Stimulated activated naive CD8-positive, alpha-beta T cell treated with anti-CD3 and anti-CD28 coated beads, Interleukin-15, Interleukin-2, amounts not matched to agents 100 ng/mL and 50 ng/mL, for 24 hours (primary cell): Measurements from ENCODE around the gene MRPL23.

Experiments used
- H3K27ac Mint-ChIP-seq: one replicate; pipeline ENCODE4 v1.8.0; 2021; ENCODE audit warnings: mild to moderate bottlenecking, mixed read lengths
- H3K27me3 Mint-ChIP-seq: one replicate; pipeline ENCODE4 v1.8.0; 2021; ENCODE audit warnings: mixed read lengths
- H3K36me3 Mint-ChIP-seq: one replicate; pipeline ENCODE4 v1.8.0; 2021; ENCODE audit warnings: low read depth, mixed read lengths
- H3K4me1 Mint-ChIP-seq: one replicate; pipeline ENCODE4 v1.8.0; 2021; ENCODE audit warnings: low read depth, mixed read lengths
- H3K4me3 Mint-ChIP-seq: one replicate; pipeline ENCODE4 v1.8.0; 2021; ENCODE audit warnings: mild to moderate bottlenecking, mixed read lengths
- H3K9me3 Mint-ChIP-seq: one replicate; pipeline ENCODE4 v1.8.0; 2021; ENCODE audit warnings: mixed read lengths

Gene MRPL23

DNA sequence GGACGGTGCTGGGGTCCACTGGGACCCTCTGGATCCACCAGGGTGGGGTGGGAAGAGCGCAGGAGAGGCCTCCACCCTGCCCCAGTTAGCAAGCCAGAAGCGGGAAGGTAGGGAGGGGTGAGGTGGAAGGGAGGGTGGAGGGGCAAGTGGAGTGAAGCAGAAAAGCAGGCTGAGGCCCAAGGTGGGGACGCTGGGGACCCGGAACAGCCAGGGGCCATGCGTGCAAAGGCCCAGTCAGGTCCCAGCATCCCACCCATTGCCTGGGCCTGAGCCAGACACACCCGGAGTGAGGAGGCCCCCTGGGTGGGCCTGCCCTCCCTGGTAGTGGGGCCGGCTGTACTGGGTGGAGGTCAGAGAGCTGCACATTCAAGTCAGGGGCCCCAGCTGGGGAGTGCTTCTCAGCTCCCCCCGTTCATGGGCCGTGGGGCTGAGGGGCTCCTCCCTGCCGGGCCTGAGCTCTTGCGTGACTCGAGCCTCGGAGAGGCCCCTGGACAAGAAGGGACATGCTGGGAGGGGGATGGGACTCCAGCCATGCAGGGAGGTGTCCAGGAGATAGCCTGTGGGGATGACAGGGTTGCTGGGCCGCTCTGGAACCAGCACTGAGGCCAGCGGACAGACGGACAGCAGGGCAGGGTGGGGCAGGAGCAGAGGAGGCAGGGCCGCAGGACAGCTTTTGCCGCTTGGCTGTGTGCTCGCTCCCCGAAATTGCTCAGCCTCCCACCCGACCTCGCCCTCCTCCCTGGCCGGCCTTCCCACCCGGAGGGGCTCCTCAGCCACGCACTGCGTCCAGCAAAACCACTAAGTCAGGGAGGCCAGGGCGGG lies 19.9 kb upstream of the MRPL23 start:
- no peaks in the 10 kb centered on the region for H3K27me3 Mint-ChIP-seq
- no peak overlapping the region for H3K27ac Mint-ChIP-seq
- H3K36me3 Mint-ChIP-seq = no peaks in the 10 kb centered on the region
- H3K9me3 Mint-ChIP-seq = no peaks in the 10 kb centered on the region
- H3K4me3 Mint-ChIP-seq = no peak overlapping the region
- H3K4me1 Mint-ChIP-seq = peaks cover 4% of the 10 kb centered on the region

DNA sequence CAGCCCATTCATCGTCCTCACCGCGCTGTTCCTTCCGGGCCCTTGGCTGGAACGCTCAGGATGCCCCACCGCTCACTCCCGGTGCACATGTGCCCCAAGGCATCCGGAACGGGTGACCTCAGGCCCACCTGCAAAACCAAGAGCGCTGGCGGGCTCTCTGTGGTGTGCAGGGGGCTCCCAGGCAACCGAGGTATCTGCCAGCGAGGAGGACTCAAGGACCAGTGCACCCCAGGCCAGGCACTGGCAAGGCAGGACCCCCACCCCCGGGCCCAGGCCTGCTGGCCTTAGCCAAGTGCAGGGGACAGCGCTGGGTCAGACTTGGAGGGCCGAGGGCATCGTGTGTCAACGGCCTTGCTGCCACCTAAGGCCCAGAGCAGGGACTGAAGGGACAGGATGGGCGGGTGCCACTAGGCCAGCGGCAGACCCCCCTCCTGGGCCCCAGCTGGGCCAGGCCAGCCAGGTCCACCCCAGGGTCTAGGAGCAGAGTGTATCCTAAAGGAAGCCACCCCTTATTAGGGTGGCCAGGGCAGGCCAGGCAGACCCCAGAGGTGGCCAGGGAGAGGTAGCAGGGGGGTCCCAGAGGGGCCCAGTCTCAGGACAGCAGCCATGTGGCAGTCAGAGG lies 19.2 kb upstream of the MRPL23 start:
- H3K4me1 Mint-ChIP-seq = peaks cover 4% of the 10 kb centered on the region
- H3K27ac Mint-ChIP-seq = no peak overlapping the region
- no peaks in the 10 kb centered on the region for H3K9me3 Mint-ChIP-seq
- no peak overlapping the region for H3K4me3 Mint-ChIP-seq
- no peaks in the 10 kb centered on the region for H3K36me3 Mint-ChIP-seq
- no peaks in the 10 kb centered on the region for H3K27me3 Mint-ChIP-seq

DNA sequence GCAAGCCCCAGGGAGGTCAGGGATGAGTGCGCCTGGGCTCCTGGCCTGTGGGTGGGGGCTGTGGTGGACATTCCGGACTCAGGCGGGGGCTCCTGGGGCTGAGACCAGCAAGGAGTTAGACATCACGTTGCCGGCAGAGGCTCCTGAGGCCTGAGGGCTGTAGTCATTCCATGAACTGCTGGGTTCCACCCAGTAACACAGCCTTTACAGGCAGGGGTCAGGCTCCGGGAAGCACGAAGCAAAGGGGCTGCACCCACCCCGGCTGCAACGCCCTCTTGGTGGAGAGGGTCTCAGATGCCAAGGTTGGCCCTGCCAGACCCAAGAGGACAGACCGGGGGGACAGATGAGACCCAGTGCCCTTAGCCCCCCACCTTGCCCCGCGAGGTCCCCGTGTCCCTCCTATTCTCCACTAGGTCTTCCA lies 18.7 kb upstream of the MRPL23 start:
- Mint-ChIP-seq H3K27me3 (no peaks in the 10 kb centered on the region), H3K4me1 (peaks cover 4% of the 10 kb centered on the region), H3K4me3 (no peak overlapping the region), H3K27ac (no peak overlapping the region), H3K9me3 (no peaks in the 10 kb centered on the region), H3K36me3 (no peaks in the 10 kb centered on the region)

DNA sequence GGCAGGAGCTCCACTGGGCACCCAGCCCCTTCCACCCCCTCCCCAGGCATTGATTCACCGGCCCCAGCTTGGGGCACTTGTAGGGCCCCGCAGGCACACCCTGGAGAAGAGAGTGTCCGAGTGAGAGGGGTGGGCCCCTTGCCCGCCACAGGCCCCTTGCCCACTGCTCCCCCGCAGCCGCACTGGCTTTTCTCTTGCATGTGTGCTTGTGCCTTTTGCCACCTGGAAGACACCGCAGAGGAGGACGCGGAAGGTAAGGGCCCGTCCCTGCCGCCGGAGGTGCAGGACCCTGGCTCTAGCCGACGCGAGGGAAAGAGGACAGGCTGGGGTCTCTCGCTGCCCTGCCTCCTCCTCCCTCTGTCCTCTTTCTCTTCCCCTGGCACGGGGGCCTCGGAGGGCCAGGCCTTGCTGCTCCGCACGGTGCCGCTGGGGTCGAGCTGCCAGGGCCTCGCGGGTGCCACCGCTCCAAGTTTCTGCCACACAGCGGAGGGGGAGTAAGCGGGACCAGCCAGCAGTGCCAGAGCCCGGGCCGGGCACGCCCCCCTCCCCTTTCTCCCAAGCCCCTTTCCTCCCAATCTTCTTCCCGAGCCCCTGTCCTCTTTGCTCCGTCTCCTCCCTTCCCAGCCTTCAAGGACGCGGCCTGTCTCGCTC lies 18.1 kb upstream of the MRPL23 start:
- H3K4me3 Mint-ChIP-seq = no peak overlapping the region
- no peaks in the 10 kb centered on the region for H3K36me3 Mint-ChIP-seq
- H3K27me3 Mint-ChIP-seq = no peaks in the 10 kb centered on the region
- no peaks in the 10 kb centered on the region for H3K9me3 Mint-ChIP-seq
- peaks cover 4% of the 10 kb centered on the region for H3K4me1 Mint-ChIP-seq
- H3K27ac Mint-ChIP-seq = no peak overlapping the region

DNA sequence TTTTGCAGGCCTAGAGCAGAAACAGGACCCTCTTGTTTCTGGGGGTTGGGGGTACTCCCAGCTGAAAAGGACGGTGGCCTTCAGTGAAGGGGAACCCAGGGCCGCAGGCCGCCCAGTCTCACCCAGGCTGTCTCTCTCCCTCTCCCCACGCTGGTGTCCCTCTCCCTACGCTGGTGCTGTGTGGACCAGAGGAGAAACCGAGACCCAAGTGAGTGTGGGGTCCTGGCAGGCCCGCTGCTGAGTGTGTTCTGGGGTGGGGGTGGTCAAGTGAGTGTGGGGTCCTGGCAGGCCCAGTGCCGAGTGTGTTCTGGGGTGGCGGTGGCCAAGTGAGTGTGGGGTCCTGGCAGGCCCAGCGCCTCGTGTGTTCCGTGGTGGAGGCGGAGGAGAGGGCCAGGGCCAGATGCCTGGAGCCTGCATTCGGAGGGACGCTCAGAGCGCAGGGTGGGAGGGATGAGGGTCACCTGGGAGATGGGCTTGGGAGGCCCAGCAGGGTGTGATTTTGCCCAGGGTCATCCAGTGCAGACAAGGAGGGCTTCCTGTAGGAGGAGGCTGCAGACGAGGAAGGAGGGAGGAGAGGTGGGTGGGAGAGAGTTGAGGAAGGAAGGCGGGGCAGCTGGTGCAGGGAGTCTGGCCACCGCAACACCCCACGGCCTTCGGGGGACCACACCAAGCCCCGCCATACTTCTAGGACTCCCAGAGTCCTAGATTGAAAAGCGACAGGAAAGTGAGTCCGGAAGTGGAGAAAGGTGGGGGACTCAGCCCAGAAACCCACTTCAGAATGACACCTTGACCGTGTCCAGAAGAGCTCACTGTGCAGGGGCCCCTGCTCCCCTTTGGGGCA lies 17.3 kb upstream of the MRPL23 start:
- no peaks in the 10 kb centered on the region for H3K36me3 Mint-ChIP-seq
- H3K9me3 Mint-ChIP-seq = no peaks in the 10 kb centered on the region
- H3K27me3 Mint-ChIP-seq = no peaks in the 10 kb centered on the region
- H3K4me1 Mint-ChIP-seq = peaks cover 4% of the 10 kb centered on the region
- no peak overlapping the region for H3K4me3 Mint-ChIP-seq
- no peak overlapping the region for H3K27ac Mint-ChIP-seq

DNA sequence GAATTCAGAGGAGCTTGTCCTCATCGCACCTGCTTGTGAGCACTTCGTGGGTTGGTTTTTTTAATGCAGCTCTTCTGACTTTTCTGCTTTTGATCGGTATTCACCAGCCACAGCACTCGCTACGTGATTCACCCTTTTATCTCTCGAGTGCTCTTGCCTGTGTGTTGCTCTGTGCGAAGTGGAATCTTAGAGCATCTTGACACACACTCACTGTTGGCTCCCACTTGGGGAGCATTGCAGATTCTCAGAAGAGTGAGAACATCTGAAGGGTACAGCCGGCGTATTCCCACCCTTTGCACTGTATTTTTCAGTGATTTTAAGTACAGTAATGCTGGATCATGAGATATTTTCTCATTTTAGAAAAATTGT lies 16.7 kb upstream of the MRPL23 start:
- H3K27me3 Mint-ChIP-seq = no peaks in the 10 kb centered on the region
- H3K4me1 Mint-ChIP-seq = peaks cover 4% of the 10 kb centered on the region
- H3K36me3 Mint-ChIP-seq = no peaks in the 10 kb centered on the region
- H3K4me3 Mint-ChIP-seq = no peak overlapping the region
- no peaks in the 10 kb centered on the region for H3K9me3 Mint-ChIP-seq
- H3K27ac Mint-ChIP-seq = no peak overlapping the region

DNA sequence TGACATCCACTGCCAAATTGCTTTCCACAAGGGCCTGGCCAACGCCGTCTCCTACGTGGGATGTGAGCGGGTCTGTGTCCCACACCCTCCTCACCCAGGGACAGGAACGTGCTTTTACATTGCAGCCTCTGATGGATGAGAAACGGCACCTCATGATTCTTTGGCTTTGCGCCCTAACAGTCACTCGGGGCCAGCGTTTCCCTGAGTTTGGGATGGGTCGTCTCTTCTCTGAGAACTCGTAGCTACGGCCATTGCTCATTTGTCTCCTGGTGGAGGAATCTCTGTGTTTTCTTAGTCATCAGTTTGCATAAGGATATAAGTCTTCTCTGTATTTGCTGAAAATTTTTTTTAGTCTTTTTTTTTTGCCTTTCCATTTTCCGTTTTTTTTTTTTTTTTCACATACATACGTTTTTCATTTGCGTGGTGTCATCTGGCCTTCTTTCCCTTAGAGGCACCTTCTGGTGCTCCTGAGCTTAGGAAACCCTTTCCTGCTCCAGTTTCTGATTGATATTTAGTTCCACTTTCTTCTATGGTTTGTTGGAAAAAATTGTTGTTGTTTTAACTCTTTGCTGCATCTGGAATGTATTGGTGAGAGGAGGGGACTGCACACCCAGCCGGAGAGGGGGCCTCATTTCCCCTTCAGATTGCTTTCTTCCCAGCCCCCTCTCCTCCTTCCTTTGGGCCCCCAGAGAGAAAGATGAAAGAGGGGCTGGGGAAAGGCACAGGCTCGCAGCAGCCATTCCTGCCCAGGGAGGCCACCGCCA lies 15.6 kb upstream of the MRPL23 start:
- Mint-ChIP-seq H3K4me3 (no peak overlapping the region), H3K27me3 (no peaks in the 10 kb centered on the region), H3K4me1 (peaks cover 4% of the 10 kb centered on the region), H3K9me3 (no peaks in the 10 kb centered on the region), H3K36me3 (no peaks in the 10 kb centered on the region), H3K27ac (no peak overlapping the region)

DNA sequence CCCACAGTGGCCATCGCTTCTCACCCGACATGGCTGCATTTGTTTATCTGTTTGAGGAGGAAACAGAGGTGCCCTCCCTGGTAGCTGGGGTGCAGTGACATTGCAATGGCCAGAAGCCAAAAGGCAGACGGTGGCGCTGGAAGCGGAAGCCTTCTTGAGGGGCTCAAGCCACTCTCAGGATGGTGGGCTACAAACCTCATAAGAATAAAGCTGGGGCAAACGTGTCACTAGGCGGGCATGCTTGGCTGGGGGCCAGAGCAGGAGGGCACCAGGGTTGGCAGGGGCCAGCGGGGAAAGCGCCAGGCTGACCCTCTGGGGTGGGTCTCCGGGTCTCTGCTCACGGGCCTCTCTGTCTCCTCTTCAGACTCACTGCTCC lies 15.0 kb upstream of the MRPL23 start:
- no peaks in the 10 kb centered on the region for H3K36me3 Mint-ChIP-seq
- no peak overlapping the region for H3K4me3 Mint-ChIP-seq
- no peak overlapping the region for H3K27ac Mint-ChIP-seq
- H3K4me1 Mint-ChIP-seq = peaks cover 4% of the 10 kb centered on the region
- H3K9me3 Mint-ChIP-seq = no peaks in the 10 kb centered on the region
- H3K27me3 Mint-ChIP-seq = no peaks in the 10 kb centered on the region

DNA sequence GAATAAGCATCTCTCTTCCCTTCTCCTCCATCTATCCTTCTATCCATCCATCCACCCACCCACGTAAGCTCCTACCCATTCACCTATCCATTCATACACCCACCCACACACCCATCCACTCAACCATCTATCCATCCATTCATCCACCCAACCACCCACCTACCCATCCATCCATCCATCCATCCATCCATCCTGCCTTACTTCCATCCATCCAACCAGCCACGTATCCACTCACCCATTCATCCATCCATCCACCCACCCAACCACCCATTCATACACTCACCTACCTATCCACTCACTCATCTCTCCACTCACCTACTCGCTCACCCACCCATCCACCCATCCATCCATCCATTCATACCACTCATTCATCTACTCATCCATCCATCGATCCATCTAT lies 14.5 kb upstream of the MRPL23 start:
- Mint-ChIP-seq H3K9me3 (no peaks in the 10 kb centered on the region), H3K27me3 (no peaks in the 10 kb centered on the region), H3K4me1 (peaks cover 4% of the 10 kb centered on the region), H3K36me3 (no peaks in the 10 kb centered on the region), H3K4me3 (no peak overlapping the region), H3K27ac (no peak overlapping the region)

DNA sequence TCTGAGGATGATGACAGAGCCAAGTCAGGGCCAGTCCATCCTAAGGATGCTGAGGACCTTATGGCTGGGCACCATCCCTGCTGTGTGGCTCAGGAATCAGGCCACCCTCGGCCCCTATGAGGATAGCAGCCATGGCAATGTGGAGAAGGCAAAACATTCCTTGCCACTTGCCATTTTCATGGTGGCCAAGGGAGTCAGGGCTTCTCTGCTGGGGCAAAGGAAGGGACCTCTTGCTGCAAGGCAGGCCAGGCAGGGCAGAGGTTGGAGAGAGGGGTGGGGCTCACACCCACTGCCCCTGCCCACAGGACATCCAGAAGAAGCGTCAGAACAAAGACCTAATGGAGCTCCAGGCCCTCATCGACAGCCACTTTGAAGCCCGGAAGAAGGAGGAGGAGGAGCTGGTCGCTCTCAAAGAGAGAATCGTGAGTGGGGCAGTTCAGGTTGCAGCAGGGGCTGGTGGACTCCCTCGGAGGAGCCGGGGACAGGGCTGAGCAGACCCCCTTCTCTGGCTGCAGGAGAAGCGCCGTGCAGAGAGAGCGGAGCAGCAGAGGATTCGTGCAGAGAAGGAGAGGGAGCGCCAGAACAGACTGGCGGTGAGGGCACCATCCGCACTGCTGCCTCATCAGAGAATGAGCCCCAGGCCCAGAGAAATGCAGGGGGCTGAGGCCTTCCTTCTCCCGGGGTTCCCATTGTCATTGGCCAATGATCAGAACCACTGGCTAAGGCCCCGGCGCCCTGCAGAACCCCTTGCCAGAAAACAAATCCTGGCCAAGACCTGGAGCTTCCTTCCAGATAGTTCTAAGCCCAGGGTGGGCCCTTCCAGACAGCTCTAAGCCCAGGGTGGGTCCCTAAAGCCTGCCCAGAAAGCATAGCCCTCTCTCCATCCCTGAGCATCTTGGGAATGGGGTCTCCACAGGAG lies 13.5 kb upstream of the MRPL23 start:
- Mint-ChIP-seq H3K9me3 (no peaks in the 10 kb centered on the region), H3K27ac (no peak overlapping the region), H3K27me3 (no peaks in the 10 kb centered on the region), H3K4me1 (peaks cover 4% of the 10 kb centered on the region), H3K4me3 (no peak overlapping the region), H3K36me3 (no peaks in the 10 kb centered on the region)

DNA sequence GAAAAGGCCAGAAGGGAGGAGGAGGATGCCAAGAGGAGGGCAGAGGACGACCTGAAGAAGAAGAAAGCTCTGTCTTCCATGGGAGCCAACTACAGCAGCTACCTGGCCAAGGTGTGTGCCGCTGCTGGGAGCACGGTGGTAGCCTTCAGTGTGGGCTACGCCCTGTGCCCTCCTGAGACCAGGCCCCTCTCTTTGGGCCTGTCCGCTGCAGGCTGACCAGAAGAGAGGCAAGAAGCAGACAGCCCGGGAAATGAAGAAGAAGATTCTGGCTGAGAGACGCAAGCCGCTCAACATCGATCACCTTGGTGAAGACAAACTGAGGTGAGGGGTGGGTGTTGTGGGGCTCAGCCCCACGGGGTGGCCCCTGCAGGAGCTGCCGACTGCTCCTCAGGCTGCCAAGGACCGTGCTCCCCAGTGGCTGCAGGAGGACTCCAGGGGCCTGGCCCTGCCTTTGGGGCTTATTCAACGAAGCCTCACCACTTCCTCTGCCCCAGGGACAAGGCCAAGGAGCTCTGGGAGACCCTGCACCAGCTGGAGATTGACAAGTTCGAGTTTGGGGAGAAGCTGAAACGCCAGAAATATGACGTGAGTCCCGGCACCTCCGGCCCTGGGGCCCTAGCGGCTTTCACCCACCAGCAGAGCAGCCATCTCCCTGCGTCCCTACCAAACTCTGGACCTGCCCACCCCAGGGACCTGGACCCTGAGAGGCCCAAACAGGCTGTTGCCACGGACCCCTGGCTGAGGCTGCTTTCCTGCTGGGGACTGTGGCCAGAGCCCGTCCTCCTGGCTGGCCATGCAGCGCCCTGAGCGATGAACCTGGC lies 12.6 kb upstream of the MRPL23 start:
- no peaks in the 10 kb centered on the region for H3K27me3 Mint-ChIP-seq
- peaks cover 8% of the 10 kb centered on the region for H3K4me1 Mint-ChIP-seq
- H3K9me3 Mint-ChIP-seq = no peaks in the 10 kb centered on the region
- H3K36me3 Mint-ChIP-seq = no peaks in the 10 kb centered on the region
- no peak overlapping the region for H3K4me3 Mint-ChIP-seq
- no peak overlapping the region for H3K27ac Mint-ChIP-seq

DNA sequence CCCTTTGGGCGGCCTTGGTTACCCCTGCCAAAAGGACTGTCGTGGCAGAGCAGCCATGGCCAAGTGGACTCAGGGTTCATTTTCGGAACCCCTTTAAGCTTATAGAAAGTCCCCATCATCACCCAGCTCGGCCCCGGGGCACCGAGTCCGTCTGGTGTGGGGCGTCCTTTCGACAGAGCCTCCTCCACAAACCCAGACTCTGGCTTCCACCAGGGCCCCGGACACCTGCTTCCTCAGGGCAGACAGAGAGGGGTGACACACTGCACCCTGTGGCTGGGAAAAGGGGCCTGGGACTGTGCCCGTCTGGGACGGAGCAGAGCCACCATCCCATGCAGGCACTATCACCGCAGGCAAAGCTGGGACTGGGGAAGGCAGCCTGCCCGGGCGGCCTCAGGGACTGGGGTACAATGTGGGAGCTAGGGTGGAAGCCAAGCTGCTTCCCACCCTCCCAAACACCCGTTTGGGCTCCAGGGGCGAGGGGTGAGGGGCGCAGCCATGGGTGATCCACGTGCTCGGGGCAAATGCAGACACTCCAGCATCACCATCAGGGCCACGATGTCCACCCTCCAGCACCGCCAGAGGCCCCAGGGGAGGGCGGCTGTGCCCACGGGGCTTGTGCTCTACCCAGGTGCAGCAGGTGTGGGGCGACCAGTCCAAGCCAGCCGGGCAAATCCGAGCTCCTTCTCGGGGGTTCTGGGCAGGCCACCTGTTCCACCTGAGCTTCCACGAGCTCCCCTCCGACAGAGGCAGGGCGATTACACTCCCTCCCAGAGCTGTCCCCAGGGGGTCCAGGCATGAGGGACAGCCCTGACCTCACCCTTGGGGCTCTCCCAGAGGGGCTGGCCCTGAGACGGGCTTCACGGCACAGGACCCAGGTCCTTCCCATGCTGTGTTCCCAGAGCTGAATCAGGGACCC lies 11.7 kb upstream of the MRPL23 start:
- Mint-ChIP-seq H3K36me3 (no peaks in the 10 kb centered on the region), H3K9me3 (no peaks in the 10 kb centered on the region), H3K4me3 (no peak overlapping the region), H3K4me1 (peaks cover 6% of the 10 kb centered on the region), H3K27ac (no peak overlapping the region), H3K27me3 (no peaks in the 10 kb centered on the region)
